IPS-18c (cell line): ENCODE results near the gene CCNL2.
"Not testable (repeated sequence)": the region's sequence is repeated elsewhere in the genome, so short reads cannot be mapped to it uniquely, and the experiment has no call there.

Source experiments
- H3K4me3 ChIP-seq: 2 replicates; pipeline ENCODE4 v1.7.0; 2013; ENCODE audit warnings: low read depth, mild to moderate bottlenecking, low read length, moderate library complexity; ENCODE audit not compliant: insufficient read depth
- H3K9me3 ChIP-seq: one replicate; pipeline ENCODE4 v1.6.1; 2013; ENCODE audit warnings: mild to moderate bottlenecking, low read length, moderate library complexity; ENCODE audit not compliant: control insufficient read depth, insufficient read depth

Gene CCNL2

GRCh38 chr1:1371364-1371745 lies 27.8 kb downstream of the CCNL2 start:
- H3K9me3 ChIP-seq = peaks cover 2% of the 10 kb centered on the region
- H3K4me3 ChIP-seq = no peak overlapping the region

GRCh38 chr1:1370771-1371300 lies 28.3 kb downstream of the CCNL2 start:
- Histone ChIP-seq H3K9me3 (peaks cover 2% of the 10 kb centered on the region), H3K4me3 (no peak overlapping the region)

DNA sequence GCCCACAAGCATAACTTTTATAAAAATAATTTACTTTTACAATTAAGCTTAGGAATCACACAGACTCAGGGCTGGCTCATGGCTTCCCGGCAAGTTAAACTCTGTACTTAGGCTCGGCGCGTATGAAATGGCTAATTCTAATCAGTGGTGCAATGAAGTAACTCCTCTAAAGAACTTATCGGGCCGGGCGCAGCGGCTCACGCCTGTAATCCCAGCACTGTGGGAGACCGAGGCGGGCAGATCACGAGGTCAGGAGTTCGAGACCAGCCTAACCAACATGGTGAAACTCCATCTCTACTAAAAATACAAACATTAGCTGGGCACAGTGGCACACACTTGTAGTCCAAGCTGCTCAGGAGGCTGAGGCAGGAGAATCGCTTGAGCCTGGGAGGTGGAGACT lies 29.0 kb downstream of the CCNL2 start:
- not testable (repeated sequence) for H3K4me3 ChIP-seq, H3K9me3 ChIP-seq

DNA sequence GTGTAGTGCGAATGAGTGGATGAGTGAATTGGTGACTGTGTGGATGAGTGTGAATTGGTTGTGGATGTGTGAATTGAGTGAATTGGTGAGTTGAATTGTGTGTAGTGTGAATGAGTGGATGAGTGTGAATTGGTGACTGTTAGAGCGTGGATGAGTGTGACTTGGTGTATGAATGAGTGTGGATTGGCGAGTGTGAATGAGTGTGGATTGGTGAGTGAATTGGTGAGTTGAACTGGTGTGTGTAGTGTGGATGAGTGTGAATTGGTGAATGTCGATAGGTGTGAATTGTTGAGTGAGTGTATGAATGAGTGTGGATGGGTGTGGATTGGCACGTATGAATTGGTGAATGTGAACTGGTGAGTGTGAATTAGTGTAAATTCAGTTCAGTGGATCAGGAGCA lies 31.8 kb downstream of the CCNL2 start:
- H3K9me3 ChIP-seq = no peaks in the 10 kb centered on the region
- no peak overlapping the region for H3K4me3 ChIP-seq

- H3K4me3 ChIP-seq = no peak overlapping the region
- H3K9me3 ChIP-seq = no peaks in the 10 kb centered on the region
These were observed 32.5 kb downstream of the CCNL2 start for GRCh38 chr1:1366699-1367066.

- no peak overlapping the region for H3K4me3 ChIP-seq
- H3K9me3 ChIP-seq = no peaks in the 10 kb centered on the region
These were observed 33.0 kb downstream of the CCNL2 start for GRCh38 chr1:1365875-1366698.

DNA sequence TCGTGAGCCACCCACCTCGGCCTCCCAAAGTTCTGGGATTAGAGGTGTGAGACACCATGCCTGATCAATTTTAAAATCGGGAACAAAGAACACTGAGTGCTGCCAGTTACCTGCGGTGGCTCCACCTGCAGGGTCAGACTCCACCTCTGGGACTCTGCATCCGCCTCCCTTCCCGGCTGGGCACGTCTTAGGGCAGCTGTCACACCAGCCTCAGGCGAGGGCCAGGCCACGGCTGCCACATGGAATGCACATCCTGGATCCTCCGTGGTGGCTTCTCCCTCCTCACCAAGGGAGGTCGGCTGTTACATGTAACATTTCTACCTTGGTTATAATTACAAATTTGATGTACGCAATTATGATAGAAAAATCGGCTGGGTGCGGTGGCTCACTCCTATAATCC lies 34.9 kb downstream of the CCNL2 start:
- H3K9me3 ChIP-seq = no peaks in the 10 kb centered on the region
- H3K4me3 ChIP-seq = no peak overlapping the region

GRCh38 chr1:1361982-1362423 lies 37.1 kb downstream of the CCNL2 start:
- Histone ChIP-seq H3K9me3 (no peaks in the 10 kb centered on the region), H3K4me3 (no peak overlapping the region)

DNA sequence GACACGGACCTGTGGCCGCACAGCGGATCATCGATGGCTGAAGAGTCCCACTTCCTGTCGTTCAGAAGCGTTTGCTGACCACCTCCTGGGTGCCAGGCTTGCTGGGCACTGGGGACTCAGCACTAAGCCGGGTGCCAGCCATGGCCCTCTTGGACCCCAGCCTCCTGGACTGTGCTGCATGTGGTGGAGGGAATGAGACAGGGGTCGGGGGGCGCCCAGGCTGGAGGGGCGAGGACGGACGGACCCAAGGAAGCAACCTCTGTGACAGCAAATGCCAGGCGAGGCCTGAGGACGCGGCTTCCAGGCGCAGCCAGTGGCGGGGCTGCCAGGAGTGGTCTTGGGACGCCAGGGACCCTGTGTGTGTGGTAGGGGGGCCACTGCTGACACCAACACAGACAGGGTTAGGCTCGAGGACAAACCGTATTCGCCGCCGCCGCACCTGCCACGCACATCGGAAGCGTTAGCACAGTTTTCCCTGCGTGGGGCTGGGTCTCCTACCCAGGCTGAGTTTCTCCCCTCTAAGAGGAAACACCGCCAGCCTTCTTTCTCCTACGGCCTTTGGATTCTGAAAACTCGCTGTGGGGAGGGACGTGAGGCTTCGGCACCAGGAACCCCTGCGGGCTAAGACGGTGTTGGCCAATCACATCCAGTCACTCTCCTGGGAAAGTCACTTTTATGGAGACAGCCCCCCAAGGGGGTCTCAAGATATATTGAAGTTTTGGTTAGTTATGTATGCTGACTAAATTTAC lies 37.7 kb downstream of the CCNL2 start:
- H3K9me3 ChIP-seq = no peaks in the 10 kb centered on the region
- no peak overlapping the region for H3K4me3 ChIP-seq

DNA sequence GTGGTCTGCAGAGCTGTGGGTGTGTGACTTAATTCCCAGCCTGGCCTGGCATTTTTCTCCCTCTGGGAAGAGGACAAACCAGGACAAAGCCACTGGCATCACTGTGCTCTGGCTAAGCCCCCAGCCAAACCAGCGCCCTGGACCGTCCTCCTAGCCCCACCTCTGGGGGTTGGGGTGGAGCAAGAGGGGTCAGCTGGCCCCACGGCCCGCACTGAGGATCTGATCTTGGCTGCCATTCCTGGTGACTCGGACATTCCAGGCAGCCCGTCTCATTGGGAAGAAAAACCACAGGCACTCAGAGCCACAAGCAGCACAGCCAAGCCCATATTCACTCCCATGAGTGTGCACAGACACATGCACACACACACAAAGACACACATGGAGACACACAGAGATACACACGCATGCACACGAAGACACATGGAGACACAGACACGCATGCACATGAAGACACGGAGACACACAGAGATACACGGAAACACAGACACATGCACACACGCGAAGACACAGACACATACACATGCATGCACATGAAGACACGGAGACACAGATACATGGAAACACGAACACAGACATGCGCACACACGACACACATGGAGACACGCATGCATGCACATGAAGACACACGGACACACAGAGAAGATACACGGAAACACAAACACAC lies 38.5 kb downstream of the CCNL2 start:
- Histone ChIP-seq H3K9me3 (no peaks in the 10 kb centered on the region), H3K4me3 (no peak overlapping the region)

DNA sequence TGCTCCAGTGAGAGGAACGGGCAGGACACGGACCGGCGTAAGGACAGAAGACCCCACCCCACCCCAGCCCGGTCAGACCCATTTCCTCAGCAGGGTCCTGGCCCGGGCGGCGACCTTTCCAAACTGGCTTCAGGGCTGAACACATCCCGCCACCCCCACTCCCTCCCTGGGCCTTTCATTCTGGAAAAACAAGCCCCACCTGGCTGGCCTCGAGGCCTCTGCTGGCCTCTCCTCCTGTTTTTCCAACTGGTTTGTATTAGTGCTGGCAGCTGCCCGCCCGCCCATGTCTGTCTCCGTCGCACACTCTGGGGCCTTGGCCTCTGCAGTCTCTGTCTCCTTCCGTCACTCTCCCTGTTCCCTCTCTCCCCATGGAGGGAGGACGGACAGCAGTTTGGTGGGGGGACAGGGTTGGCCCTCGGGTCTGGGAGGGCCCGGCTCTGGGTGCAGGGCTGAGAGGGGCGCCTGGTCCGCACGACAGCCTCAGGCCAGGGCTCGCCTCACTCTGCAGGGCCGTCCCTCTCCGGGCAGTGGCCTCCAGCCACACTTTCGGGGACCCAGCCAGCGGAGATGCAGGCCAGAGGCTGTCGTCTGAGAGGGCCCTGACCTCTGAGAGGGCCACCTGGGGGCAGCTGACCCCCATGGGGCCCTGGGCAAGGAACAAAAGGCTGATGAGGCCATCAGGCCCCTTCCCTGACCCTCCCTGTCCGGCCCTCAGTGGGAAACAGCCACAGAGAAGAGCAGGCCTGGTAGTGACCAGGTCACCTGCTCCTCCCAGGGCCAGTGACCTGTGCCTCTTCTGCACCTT lies 39.3 kb downstream of the CCNL2 start:
- no peak overlapping the region for H3K4me3 ChIP-seq

DNA sequence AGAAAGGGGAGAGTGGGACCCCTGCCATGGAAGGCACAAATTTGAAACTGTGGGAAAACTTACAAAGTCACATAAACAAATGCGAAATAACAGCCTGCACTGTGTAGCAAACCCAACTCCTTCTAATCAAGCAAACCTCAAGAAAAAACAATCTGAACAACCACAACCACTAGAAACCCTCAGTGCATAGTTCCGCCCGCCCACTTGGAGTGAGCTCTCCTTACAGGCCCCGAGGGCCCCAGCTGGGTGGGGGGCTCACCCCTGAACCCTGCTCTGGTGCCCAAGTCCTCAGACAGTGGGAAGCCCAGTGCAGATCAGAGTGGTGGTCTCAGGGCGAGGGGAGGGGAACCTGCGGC lies 39.8 kb downstream of the CCNL2 start:
- Histone ChIP-seq H3K4me3 (no peak overlapping the region), H3K9me3 (no peaks in the 10 kb centered on the region)

More for the DNA sequence above, 39.3 kb downstream of the CCNL2 start:
- no peaks in the 10 kb centered on the region for H3K9me3 ChIP-seq

DNA sequence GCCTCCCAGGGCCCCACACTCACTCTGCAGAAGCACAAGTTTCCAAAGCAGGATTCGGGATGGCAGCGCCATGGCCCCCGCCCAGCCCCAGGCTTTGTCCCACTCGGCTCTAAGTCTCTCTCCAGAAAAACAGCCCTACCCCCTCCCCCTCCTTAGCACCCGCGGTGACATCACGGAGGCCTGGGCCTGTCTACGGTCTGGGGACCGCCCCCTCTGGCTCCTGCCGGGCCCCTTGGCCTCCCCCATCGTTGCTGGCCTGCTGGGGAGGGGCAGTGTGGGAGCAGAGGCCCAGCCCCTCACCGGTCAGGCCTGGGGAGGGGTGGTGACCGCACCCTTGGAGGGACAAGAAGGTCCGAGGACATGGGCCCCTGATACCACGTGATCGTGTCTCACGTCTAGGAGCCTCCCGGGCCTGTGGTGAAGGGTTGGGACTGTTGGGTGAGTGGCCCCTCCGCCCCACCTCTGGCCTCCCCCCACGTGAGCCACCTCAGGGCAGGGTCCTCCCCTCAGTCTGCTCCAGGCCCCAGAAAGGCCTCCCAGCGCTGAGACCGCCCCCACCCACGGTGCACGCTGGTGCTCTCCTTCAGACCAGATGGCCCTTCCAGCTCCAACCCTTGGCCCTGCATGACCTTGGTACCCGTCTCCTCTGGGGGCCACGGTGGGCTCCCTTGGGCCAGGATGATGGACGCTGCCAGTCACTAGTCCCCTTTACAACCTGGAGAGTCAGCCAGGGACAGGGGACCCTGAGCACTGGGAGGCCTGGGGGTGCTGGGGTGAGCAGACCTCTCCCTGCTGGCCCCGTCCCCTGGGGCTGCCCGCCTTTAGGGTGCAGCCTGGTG lies 40.5 kb downstream of the CCNL2 start, which contains the start of gene MXRA8:
TSS of gene MXRA8 (minus strand) at position 123 of the 839 bp plus-strand sequence. CDS start at position 72, 51 bp downstream.
- H3K9me3 ChIP-seq = no peaks in the 10 kb centered on the region
- peak within 1 kb of the TSS; percentile 36 for H3K4me3 ChIP-seq

- H3K4me3 ChIP-seq = peak overlapping the region; percentile 36
- H3K9me3 ChIP-seq = no peaks in the 10 kb centered on the region
These were observed 41.2 kb downstream of the CCNL2 start for GRCh38 chr1:1357871-1358432.

GRCh38 chr1:1356796-1357401 lies 42.2 kb downstream of the CCNL2 start:
- Histone ChIP-seq H3K9me3 (no peaks in the 10 kb centered on the region), H3K4me3 (no peak overlapping the region)
